ENCODE data around the gene SLC1A2.
A peak's percentile ranks its signal among the peaks of the same experiment; 100 is the strongest.

The SLC1A2 gene

DNA sequence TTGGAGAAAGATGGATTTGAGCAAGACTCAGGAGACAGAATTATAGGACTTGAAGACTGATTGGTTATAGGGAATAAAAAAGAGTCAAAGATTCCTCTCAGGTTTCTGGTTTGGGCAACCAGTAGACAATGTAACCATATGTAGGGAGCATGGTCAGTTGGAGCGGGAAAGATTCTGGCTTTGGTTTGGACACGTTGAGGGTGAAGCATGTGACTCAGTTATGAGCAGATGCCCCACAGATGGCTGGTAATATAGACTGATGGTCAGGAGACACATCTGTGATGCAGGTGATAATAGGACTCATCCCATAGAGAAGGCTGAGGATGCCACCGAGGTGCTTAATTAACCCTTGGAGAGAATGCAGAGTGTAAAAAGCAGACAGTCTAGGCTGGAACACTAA, 148.3 kb downstream of the SLC1A2 start:
- no peak for DNase-seq (ENCODE audit: low read depth)

DNA sequence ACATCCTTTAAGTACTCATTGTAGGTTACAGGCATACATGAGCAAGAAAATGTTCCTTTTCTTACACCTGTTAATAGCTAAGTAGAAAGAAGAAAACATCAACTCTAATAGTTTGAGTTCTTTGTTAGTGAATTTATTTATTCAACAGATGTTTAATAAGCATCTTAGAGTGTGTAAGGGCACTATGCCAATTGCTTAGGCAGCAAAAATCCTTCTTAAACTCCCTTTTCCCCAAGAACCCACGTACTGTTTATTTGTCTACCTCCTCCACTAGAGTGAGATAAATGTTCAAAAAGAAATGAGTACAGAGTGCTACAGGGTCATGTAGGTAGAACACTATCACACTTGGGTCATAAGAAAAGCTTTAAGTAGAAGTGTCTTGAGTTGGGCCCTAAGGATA, 149.0 kb downstream of the SLC1A2 start:
- DNase-seq (ENCODE audit: low read depth): no peak

DNA sequence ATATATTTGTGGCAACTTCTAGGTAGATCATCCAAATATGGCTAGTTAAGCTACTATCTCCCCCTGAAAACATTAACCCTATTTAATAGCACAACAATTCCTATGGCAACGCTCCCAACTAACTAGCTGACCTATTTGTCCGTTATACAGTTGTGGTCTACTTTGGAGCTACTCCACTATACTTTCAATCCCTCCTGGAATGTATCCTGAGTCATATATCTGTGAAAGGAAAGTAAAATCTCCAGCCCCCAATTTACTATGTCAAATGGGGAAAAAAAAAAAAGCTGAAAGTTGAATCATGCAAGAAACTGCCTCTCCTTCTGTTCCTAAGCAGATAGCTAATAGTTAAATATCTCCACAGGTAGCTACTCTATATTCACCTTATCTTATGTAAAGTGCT, 151.9 kb downstream of the SLC1A2 start:
- DNase-seq (ENCODE audit: low read depth): no peak

DNA sequence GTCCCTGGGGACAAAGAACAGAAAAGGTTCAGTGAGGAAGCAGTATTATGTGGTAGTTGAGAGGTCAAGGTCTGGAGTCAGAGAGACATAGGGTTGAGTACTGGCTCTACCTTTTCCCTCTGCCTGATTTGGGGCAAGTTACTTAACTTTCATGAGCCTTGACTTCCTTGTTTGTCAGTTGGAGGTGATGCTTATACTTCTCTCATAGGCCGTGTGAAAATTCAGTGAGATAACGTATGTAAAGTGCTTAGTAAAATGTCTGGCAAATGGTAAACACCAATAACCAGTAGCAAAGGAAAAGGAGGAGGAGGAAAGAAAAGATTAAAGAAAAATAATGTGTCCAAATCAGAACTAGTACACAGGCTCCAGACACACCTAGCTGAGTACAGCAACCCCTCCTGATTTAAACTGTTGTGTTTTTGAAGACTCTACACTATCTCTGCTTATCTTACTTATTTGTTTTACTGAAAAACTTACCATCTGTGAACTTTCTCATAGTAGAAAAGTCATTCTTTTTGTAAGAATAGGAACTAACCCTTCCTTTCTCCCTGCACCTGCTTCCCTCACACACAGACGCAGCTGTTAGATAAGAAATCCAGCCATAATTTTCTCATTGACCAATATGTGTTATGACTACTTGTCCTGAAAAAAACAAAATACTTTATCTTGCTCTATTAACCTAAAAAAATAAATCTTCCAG, 153.5 kb downstream of the SLC1A2 start:
- DNase-seq (ENCODE audit: low read depth): no peak

DNA sequence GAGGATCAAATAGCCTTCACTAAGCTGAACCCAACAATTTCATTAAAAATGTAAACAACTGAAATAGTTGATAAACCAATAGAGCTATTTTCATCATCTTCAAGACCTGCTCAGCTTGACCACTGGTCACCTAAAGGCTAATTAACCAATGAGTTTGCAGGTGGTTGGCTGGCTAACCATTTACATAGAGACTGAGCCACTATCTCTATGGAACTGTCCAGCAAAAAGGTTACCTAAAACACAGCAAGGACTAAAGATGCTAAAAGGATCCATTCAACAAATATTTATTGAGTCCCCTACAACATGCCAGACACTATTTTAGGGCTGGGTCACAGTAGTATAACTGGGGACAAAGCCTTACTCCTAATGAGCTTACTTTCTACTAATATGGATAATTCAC, 156.6 kb downstream of the SLC1A2 start:
- DNase-seq (ENCODE audit: low read depth): no peak

DNA sequence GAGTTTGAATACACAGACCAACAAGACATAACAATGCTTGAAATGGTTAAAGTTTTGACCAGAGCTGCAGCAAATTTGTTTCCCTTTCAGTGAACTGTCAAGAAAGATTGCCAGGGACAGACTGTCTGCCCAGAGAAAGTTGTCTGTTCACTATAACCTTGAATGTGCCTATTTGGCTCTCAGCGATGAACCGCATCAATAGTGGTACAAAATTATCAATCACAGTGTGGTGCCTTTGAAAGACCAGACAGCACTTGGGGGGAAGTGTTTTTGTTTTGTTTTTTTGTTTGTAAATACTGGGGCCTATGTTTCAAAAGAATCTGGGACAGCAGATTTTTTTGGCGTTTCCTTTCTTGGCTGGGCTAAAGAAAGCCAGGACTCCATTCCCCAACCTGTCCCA, 157.3 kb downstream of the SLC1A2 start:
- DNase-seq (ENCODE audit: low read depth): no peak

DNA sequence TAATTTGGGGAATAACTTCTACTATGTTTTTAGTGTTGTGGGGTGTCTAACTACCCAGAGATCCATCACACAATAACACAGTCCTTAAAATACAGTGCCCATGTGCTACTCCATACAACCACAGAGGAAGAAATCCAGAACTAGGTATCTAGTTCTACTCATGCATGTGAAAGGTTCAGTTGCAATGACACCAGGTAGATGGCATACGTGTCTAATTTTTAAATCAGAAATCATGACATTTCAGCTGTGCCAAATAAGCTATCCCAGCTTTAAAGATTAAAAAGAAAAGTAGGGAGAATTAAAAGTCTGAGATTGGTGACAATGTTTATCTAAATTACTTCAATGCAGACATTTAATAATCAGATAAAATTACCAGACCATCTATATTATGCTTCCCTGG, 158.2 kb downstream of the SLC1A2 start:
- no peak for DNase-seq (ENCODE audit: low read depth)

DNA sequence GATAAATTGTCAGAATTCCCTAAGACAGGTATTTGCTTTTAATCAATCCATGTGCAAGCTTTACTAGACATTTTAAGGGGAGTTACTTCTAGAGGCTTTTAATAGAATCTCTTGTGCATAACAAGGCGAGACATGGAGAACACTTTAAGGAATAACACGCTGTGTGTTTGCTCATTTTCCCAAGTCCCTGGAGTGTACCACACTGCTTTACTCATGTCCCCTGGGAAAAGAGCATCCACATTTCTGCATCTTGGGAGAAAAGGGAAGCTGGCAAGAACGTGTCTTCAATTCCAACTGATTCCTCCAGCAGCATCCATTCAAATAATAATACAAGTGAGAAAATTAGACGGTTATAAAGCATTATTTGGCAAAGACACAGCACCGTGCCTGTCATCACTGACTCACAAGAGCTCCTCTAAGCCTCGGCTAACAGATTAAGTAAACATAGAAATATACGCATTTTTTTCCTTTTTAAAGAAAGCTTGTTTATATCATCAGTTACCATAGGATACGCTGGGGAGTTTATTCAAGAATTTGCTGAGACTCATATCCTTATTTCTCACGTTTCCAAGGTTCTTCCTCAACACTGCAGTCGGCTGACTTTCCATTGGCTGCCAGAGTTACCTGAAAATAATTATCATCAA, 158.9 kb downstream of the SLC1A2 start:
- DNase-seq (ENCODE audit: low read depth): no peak

DNA sequence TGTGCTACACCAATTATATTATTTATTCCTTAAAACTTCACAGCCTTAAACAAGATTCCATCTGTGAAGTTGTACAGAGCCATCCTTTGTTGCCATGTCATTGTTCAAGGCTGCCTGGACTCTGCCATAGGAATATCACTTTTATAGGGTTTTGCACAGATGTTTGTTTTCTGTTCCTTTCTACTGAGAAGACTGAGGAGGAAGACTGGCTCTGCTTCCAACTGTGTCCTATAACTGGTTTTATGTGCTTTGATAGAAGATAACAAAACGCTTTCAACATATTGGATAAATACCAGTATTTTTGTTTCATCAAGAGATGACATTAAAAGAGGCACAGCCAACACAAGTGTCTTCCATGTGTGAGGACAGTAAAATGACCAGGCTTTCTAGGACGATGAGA, 159.8 kb downstream of the SLC1A2 start:
- no peak for DNase-seq (ENCODE audit: low read depth)

DNA sequence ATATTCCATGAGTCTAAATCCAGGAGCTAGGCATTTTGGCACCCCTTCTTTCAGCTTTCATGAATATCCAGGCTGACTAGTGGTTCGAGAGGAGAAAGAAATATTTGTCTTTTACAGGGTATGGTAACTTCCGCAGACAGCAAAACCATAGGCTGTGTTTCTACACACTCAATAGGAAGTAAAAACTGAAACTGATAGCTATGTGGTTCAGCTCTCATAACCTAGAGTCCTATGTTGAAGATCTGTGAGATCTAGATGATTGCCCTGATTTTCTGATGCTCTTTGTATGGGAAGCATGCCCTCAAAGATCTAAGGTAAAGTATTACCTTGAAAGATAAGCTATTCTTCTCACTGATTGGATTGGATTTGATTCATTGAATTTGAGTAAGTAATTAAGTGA, 162.1 kb downstream of the SLC1A2 start:
- no peak for DNase-seq (ENCODE audit: low read depth)

DNA sequence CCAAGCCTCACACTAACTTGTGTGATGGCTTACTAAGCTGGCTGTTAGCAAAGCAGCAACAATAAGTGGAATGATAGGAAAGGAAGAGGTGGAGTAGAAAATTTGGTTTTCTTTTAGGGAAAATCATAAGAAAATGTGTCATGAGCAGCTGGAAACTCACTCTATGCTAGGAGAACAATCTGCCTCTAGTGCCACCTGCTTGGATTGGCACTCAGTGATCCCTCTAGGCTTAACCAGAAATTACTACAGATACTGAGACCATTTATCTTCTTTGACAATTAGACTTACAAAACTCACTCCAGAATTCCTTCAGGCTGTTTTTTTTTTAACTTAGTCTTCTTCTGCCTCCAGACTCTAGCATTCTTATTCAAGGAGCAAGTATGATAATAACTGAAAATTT, 163.1 kb downstream of the SLC1A2 start:
- DNase-seq (ENCODE audit: low read depth): no peak

DNA sequence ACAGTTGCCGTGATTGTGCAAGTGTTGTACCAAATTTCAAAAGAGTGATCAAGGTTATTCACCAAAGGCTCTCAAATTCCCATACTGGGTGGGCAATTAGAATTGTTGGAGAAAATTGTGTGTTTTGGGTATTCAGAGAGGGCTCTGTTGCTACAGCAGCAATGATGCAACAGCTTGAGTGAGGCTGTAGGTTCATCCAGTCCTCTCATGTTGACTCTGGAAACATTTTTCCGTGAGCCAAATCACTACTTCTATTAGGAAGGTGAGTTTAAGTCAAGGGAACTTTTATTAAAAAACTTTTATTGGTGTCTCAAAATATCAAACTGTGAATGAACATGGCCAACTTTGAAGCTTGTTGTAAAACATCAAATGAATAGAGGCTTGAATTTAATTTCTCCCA, 163.8 kb downstream of the SLC1A2 start:
- DNase-seq (ENCODE audit: low read depth): no peak

DNA sequence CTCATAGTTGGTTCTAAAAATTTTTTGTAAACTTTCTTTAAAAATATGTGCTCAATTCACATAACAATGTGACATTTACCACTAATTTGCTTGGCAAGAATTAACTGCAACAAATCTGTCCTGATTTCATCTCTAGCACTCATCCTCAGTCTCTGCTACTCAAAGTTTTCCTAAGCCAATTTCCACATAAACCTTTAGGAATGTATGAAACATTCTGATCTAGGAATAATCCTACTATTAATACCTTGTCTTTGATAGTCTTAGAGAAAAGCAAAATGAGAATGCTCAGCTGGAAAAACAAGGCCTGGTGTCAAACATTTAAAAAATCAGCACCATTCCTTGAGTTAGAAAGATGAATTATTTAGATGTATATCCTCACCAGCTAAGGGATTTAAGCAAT, 166.1 kb downstream of the SLC1A2 start:
- no peak for DNase-seq (ENCODE audit: low read depth)

DNA sequence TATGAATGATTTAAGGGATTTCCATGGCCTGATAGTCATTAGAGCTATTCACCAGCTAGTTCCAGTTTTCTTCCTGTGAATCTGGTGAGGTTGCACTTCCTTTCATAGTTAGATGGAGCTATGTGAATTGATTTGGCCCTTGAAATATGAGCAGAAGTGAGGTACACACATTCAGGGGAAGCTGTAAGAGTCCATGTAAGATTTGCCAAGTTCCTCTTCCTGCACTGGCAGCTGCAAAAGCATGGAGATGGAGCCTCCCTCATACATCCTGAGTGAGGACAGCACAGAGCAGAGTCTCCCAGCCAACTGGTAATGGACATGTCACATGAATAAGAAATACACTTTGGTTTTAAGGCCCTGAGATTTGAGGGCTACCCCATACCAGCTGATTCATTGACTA, 168.7 kb downstream of the SLC1A2 start:
- DNase-seq (ENCODE audit: low read depth): no peak

DNA sequence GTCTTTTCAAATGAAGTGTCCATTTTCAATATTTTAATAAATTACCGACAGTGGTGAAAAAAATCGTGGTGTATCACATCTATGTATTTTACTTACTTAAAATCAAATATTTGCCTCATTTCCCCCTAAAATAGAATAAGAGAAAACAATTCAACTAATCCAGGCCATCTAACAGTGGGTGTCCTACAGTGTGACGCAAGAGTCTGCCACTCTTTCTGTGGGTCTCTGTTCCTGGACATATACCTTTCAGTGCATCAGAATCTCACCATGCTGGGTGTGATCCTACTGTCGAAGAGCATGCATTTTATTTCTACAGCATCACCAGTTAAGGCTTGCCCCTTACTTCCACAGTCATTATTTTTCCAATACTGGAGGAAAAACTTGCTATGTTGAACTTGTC, 169.2 kb downstream of the SLC1A2 start:
- no peak for DNase-seq (ENCODE audit: low read depth)

DNA sequence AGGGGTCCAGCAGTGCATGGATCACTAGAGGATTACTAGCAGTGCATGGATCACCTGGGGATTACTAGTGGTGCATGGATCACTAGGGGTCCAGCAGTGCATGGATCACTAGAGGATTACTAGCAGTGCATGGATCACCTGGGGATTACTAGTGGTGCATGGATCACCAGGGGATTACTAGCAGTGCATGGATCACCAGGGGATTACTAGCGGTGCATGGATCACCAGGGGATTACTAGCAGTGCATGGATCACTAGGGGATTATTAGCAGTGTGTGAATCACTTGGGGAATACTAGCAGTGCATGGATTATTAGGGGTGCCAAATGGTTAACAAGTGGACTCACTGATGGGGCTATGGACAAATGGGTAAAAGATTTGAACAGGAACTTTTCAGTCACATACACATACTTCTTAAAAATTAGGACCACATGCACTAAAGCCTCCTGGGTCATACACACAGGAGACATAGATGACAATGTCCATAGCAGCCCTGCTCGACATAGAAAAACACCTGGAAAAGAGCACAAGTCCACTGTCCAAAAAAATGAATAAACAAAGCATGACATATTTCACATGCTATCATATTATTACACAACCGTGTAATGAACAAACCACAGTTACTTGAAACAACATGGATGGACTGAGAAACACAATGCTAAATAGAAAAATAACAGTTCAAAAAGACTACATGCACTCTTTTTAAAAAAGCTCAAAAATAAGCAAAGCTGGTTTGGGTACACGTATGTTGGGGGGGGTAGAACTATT, 170.6 kb downstream of the SLC1A2 start:
- DNase-seq (ENCODE audit: low read depth): no peak

DNA sequence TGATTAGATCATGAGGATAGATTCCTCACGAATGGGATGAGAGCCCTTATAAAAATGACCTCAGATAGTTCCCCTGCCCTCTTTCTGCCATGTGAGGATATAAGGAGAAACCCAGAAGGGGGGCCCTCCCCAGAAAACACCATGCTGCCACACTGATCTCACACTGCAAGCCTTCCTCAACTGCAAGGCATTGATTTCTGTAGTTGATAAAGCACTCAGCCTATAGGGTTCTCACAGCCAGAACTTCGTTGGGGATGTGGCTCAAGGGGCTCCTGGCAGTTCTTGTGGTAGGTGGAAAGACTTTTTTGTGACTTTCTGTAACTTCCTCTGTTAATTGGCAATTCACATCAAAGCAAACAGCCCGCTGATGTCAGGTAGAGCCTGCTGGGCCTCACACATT, 171.5 kb downstream of the SLC1A2 start:
- DNase-seq (ENCODE audit: low read depth): no peak

DNA sequence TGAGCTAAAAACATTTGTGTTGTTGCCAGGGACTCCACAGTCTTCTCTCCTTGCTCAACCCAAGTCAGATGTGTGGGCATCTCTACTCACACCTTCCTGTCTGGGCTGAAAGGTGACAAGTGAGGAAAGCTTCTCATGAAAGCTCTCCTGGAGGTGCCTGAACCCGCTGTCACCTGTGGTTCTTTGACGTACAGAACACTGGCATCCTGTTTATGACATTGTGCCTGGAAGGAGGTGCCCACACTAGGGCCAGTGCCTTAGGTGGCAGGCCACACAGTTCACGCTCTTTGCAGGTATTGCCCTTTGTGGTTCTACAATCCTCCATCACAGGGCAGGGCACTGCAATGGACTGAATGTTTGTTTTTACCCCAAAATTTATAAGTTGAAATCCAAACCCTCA, 171.9 kb downstream of the SLC1A2 start:
- DNase-seq (ENCODE audit: low read depth): peak; percentile 15

DNA sequence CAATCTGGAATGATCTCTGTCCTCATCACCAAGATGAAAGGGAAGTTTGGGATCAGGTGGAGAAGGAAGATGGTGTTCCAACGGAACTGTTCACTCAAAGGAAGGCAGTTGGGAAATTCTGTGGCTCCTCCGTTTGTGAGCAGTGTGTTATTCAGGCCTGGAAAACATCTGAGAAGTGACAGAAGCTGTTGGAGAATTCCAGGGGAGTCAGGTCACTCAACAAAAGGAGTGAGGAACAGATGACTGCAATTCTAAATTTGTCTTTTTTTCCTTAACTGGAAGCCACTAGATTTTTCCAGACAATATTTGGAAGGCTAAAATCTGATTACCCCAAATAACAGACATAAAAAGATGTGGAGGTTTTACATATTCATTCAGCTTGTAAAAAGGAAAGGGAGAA, 172.6 kb downstream of the SLC1A2 start:
- DNase-seq (ENCODE audit: low read depth): no peak

DNA sequence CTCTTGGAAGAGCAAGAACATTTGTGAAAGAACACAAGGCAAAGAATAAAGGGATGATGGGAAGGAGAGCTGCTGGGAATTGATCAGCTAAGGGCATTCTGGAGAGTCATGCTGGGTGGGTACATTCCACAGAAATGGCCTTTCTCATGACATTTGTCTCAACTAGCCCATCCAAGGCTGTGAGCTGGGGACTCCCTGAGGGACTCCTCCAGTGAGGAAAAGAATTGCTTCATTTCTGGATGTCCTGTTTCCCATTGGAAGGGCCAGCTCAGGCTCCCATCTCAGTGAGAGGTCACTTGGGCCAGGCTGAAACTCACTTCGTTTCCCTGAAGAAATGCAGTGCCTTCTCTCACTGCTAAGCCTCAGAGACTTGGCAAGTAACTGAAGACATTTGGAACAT, 173.6 kb downstream of the SLC1A2 start:
- no peak for DNase-seq (ENCODE audit: low read depth)

DNA sequence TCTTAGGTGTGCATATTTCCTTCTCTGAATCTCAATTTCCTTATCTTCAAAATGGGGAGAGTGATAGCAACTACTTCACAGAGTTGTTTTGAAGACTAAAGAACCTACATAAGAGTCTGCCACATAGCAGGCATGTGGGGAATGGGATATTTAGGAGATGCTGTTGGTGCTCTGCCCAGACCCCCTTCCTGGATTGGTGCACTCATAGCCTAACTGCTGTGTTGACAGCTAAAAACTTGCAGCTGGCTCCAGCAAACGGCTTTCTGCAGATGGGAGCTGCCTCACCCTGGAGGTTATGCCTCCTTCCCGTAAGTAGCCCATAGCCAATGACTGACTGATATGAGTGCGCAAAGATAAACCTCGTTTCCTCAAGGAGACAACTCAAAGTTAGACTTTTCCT, 174.3 kb downstream of the SLC1A2 start:
- no peak for DNase-seq (ENCODE audit: low read depth)

DNA sequence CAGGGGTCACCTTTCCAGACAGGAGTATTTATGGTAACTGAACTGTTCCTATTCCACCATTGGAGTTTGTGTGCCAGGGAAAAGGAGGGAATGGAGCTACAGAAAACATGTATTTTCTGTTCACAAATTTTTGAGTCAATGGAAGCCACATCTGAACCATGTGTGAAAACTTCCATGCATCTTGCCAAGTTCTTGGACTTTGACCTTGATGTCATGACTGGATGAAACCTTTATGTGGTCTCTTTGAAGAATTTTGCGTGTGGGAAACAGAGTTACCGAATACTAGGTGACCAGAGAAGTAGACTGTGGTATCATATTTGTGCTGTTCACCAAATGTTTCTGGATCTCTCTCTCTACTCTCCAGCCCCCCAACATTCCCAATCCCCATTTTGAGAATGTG, 175.6 kb downstream of the SLC1A2 start:
- DNase-seq (ENCODE audit: low read depth): no peak

DNA sequence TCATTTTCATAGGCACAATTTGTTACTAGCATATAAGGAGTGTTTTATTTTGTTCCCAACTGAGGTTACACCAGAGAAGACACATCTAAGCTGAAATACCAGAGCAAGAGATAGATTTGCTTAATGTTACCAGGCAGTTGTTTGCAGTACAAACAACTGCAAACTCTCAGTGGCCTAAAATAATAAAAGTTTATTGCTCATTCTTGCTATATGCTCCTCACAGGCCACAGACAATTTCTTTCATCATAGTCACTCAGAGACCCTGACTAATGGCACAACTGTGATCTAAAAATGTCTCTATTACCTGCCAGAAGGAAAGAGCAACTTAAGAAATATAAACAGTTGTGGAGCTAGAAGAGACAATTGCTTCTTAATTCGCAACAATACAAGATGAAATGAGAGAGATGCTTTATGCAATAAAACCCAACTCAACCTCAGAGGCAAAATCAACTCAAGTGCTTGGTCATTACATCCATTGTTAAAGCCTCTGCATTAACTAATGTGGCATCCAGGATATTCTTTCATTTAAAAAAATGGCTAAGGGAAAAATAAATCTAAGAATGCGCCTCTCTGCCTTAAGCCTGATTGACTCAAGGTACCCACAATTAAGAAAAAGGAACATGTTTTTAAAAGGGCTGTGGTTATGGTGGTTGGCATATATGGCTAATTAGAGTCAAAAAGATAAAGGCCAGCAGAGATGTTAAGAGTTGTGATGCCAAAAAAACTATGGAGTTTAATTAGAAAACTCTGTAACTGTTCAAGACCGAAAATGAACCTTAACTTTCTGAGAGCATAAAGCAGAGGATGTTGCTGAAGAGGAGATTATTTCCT, 176.7 kb downstream of the SLC1A2 start:
- DNase-seq (ENCODE audit: low read depth): no peak
